HG02798 (cell line): ENCODE measurements around the gene FLII.
"Not testable (repeated sequence)": the region's sequence is repeated elsewhere in the genome, so short reads cannot be mapped to it uniquely, and the experiment has no call there.

Experiments
- ATAC-seq: cut with Tn5 transposase; IDR thresholded peaks from one replicate; pipeline ENCODE4 v1.9.1; 2021; ENCODE audit warnings: mild to moderate bottlenecking; ENCODE audit not compliant: unreplicated experiment, poor library complexity

FLII gene

GRCh38 chr17:18258356-18259038, at the start of gene FLII:
FLII (minus strand) TSS chr17:18258738; CDS start chr17:18258690, 48 bp downstream.
- ATAC-seq = peak; percentile 33

GRCh38 chr17:18303206-18303605, 44.7 kb upstream of the FLII start:
- not testable (repeated sequence) for ATAC-seq

GRCh38 chr17:18300725-18301480, 42.4 kb upstream of the FLII start:
- no peak for ATAC-seq

GRCh38 chr17:18298061-18298460, 39.5 kb upstream of the FLII start:
- not testable (repeated sequence) for ATAC-seq

- no peak for ATAC-seq
Observed at GRCh38 chr17:18291718-18292540, 33.4 kb upstream of the FLII start.

- ATAC-seq = no peak
Observed at GRCh38 chr17:18285296-18285695, 26.8 kb upstream of the FLII start.

- no peak for ATAC-seq
Observed at GRCh38 chr17:18281788-18282187, 23.2 kb upstream of the FLII start.

- no peak for ATAC-seq
Observed at GRCh38 chr17:18280766-18281371, 22.3 kb upstream of the FLII start.

GRCh38 chr17:18280249-18280648, 21.7 kb upstream of the FLII start:
- ATAC-seq = no peak

- no peak for ATAC-seq
Observed at GRCh38 chr17:18278867-18279266, 20.3 kb upstream of the FLII start.

- no peak for ATAC-seq
Observed at GRCh38 chr17:18277076-18277475, 18.5 kb upstream of the FLII start.

GRCh38 chr17:18270046-18270931, 11.8 kb upstream of the FLII start:
- no peak for ATAC-seq

GRCh38 chr17:18267927-18268711, 9.6 kb upstream of the FLII start:
- ATAC-seq = no peak

- no peak for ATAC-seq
Observed at GRCh38 chr17:18267366-18267765, 8.8 kb upstream of the FLII start.

- no peak for ATAC-seq
Observed at GRCh38 chr17:18263885-18264682, 5.5 kb upstream of the FLII start.

GRCh38 chr17:18262641-18263040, 4.1 kb upstream of the FLII start:
- no peak for ATAC-seq

- ATAC-seq = no peak
Observed at GRCh38 chr17:18262111-18262510, 3.6 kb upstream of the FLII start.

GRCh38 chr17:18261659-18262058, 3.1 kb upstream of the FLII start:
- no peak for ATAC-seq
